Fibroblast of skin of right biceps (primary cell): ENCODE data around the gene CD86.
"Not testable (repeated sequence)": the region's sequence is repeated elsewhere in the genome, so short reads cannot be mapped to it uniquely, and the experiment has no call there.

ENCODE experiments used
- DNase-seq: peaks from one replicate; pipeline ENCODE4 v3.0.0-alpha.2; 2013

Gene CD86

GRCh38 chr3:122094693-122095092, 39.5 kb downstream of the CD86 start:
- no peak for DNase-seq

- DNase-seq, result no peak
Observed at GRCh38 chr3:122097141-122097540, 42.0 kb downstream of the CD86 start.

GRCh38 chr3:122098611-122099010, 43.4 kb downstream of the CD86 start:
- DNase-seq, result no peak

GRCh38 chr3:122099255-122099654, 44.1 kb downstream of the CD86 start:
- DNase-seq, result no peak

- DNase-seq, result no peak
Observed at GRCh38 chr3:122100083-122100482, 44.9 kb downstream of the CD86 start.

GRCh38 chr3:122100591-122101463, 45.7 kb downstream of the CD86 start:
- no peak for DNase-seq

GRCh38 chr3:122101646-122102045, 46.5 kb downstream of the CD86 start:
- peak; percentile 38 for DNase-seq

GRCh38 chr3:122102191-122102935, 47.2 kb downstream of the CD86 start:
- no peak for DNase-seq

GRCh38 chr3:122103821-122104514, 48.8 kb downstream of the CD86 start:
- DNase-seq, result no peak

GRCh38 chr3:122104515-122105194, 49.5 kb downstream of the CD86 start:
- no peak for DNase-seq

GRCh38 chr3:122105626-122106025, 50.5 kb downstream of the CD86 start:
- no peak for DNase-seq

GRCh38 chr3:122107171-122107570, 52.0 kb downstream of the CD86 start:
- no peak for DNase-seq

GRCh38 chr3:122111974-122112373, 56.8 kb downstream of the CD86 start:
- no peak for DNase-seq

- DNase-seq, result no peak
Observed at GRCh38 chr3:122112754-122113153, 57.6 kb downstream of the CD86 start.

- no peak for DNase-seq
Observed at GRCh38 chr3:122123850-122124249, 68.7 kb downstream of the CD86 start.

GRCh38 chr3:122132949-122133540, 77.9 kb downstream of the CD86 start:
- DNase-seq, result no peak

- no peak for DNase-seq
Observed at GRCh38 chr3:122146466-122146865, 91.3 kb downstream of the CD86 start.

- DNase-seq, result no peak
Observed at GRCh38 chr3:122148941-122149627, 93.9 kb downstream of the CD86 start.

- peak; percentile 20 for DNase-seq
Observed at GRCh38 chr3:122151480-122151879, 96.3 kb downstream of the CD86 start.

GRCh38 chr3:122164983-122165382, 109.8 kb downstream of the CD86 start:
- not testable (repeated sequence) for DNase-seq

GRCh38 chr3:122167630-122168029, 112.5 kb downstream of the CD86 start:
- DNase-seq, result no peak

GRCh38 chr3:122168044-122168443, 112.9 kb downstream of the CD86 start:
- DNase-seq, result no peak
